Endothelial cell of umbilical vein (primary cell): ENCODE results near the gene PDE10A. TPM values are rescaled to one million over a fixed set of nuclear protein-coding genes. Genes with fewer than 3 reads are reported as not detected.

Experiments used
- BruUV-seq: library from RNA; stranded (reverse); fragments of 400-500 nt; replicated peaks from 2 replicates; lab custom pipeline; 2021; lab: Mats Ljungman, UMichigan
- CTCF ChIA-PET: fragments of 300-600, 350-600 bp; sonication (Branson Sonifier 250); formaldehyde crosslinking; loops from one replicate; lab custom pipeline; 2021; ENCODE audit warnings: antibody characterized with exemption, inconsistent platforms; lab: Charles Lee
- POLR2A ChIA-PET: fragments of 300-600, 350-600 bp; sonication (Branson Sonifier 250); formaldehyde crosslinking; loops from one replicate; lab custom pipeline; 2021; ENCODE audit warnings: antibody characterized with exemption, inconsistent platforms; lab: Charles Lee
- DNase-seq: peaks from one replicate; pipeline ENCODE4 v3.0.0-alpha.2; 2011; ENCODE audit warnings: low read depth, low spot score
- FAIRE-seq: peaks from 2 replicates; lab custom pipeline; 2011; peaks lifted over from hg19 to GRCh38; lab: Jason Lieb, UNC
- H2AFZ ChIP-seq: 2 replicates; pipeline ENCODE4 v1.6.0; 2012; ENCODE audit warnings: low read depth, low read length, control low read depth, inconsistent platforms
- H3K27ac ChIP-seq: 2 replicates; pipeline ENCODE4 v1.5.1; 2011; ENCODE audit warnings: low read depth, mild to moderate bottlenecking, control low read depth, low read length, moderate library complexity; ENCODE audit not compliant: insufficient read depth
- H3K27me3 ChIP-seq, 2 experiments: 2 replicates each; pipeline versions ENCODE4 v1.6.0 to v1.6.1; 2011; ENCODE audit warnings: low read length in 2 of 2, mixed read lengths in 1 of 2; ENCODE audit not compliant: control insufficient read depth in 2 of 2, insufficient read depth in 2 of 2
- H3K36me3 ChIP-seq, 2 experiments: 2 replicates in 1 of 2; 3 replicates in 1 of 2; pipeline ENCODE4 v1.5.1; 2011; ENCODE audit warnings: low read length in 2 of 2, mild to moderate bottlenecking in 1 of 2, moderate library complexity in 1 of 2; ENCODE audit not compliant: control insufficient read depth in 2 of 2, insufficient read depth in 2 of 2; ENCODE audit errors: extremely low read depth in 1 of 2
- H3K4me1 ChIP-seq: 3 replicates; pipeline ENCODE4 v1.5.1; 2011; ENCODE audit warnings: mild to moderate bottlenecking, low read length; ENCODE audit not compliant: control insufficient read depth, insufficient read depth; ENCODE audit errors: extremely low read depth
- H3K4me2 ChIP-seq: 2 replicates; pipeline ENCODE4 v1.6.1; 2011; ENCODE audit warnings: low read length, control low read depth, mixed read lengths; ENCODE audit not compliant: insufficient read depth
- H3K4me3 ChIP-seq, 3 experiments: fragments of 200-600 bp in 1 of 3; sonication (generic), shearing (Covaris generic) in 1 of 3; replicated peaks in 1 of 3; 2 replicates each; pipeline ENCODE4 v1.5.1; 2011 to 2016; ENCODE audit warnings: control low read depth in 3 of 3, low read length in 3 of 3, mild to moderate bottlenecking in 2 of 3, inconsistent platforms in 1 of 3, low read depth in 1 of 3, moderate library complexity in 1 of 3; ENCODE audit not compliant: insufficient read depth in 1 of 3
- H3K79me2 ChIP-seq: 2 replicates; pipeline ENCODE4 v1.6.0; 2012; ENCODE audit warnings: low read length, inconsistent platforms; ENCODE audit not compliant: control insufficient read depth, insufficient read depth
- H3K9ac ChIP-seq: replicated peaks from 2 replicates; pipeline ENCODE3; 2011; ENCODE audit warnings: low read length, control low read depth; ENCODE audit not compliant: insufficient read depth; ENCODE audit errors: extremely low read depth
- H3K9me1 ChIP-seq: replicated peaks from 3 replicates; pipeline ENCODE4 v1.6.0; 2011; ENCODE audit warnings: mild to moderate bottlenecking, low read length; ENCODE audit not compliant: control insufficient read depth, insufficient read depth; ENCODE audit errors: extremely low read depth
- H3K9me3 ChIP-seq: replicated peaks from 2 replicates; pipeline ENCODE4 v1.5.1; 2012; ENCODE audit warnings: low read length, inconsistent platforms; ENCODE audit not compliant: control insufficient read depth, insufficient read depth
- H4K20me1 ChIP-seq: replicated peaks from 2 replicates; pipeline ENCODE3; 2011; ENCODE audit warnings: mild to moderate bottlenecking, low read length; ENCODE audit not compliant: control insufficient read depth, insufficient read depth; ENCODE audit errors: extremely low read depth
- CTCF ChIP-seq, 2 donors: IDR thresholded peaks; 1 replicate in 1 of 2; 2 replicates in 1 of 2; pipeline ENCODE4 v1.5.1; 2011; ENCODE audit warnings: low read length in 2 of 2, mild to moderate bottlenecking in 2 of 2, moderate library complexity in 2 of 2, control low read depth in 1 of 2, inconsistent platforms in 1 of 2, low read depth in 1 of 2; ENCODE audit not compliant: insufficient read depth in 1 of 2; ENCODE audit errors: extremely low read depth in 1 of 2
- EZH2 ChIP-seq: IDR thresholded peaks from 2 replicates; pipeline ENCODE4 v1.6.1; 2012; ENCODE audit warnings: borderline replicate concordance, low read depth, mild to moderate bottlenecking, moderate library complexity, low read length, inconsistent platforms; ENCODE audit not compliant: severe bottlenecking
- FOS ChIP-seq: IDR thresholded peaks from 2 replicates; pipeline ENCODE4 v1.6.1; 2011; ENCODE audit warnings: mild to moderate bottlenecking, low read length, moderate library complexity, borderline replicate concordance; ENCODE audit not compliant: insufficient read depth
- GATA2 ChIP-seq: IDR thresholded peaks from 2 replicates; pipeline ENCODE4 v1.7.0; 2011; ENCODE audit warnings: low read depth, mild to moderate bottlenecking, moderate library complexity, mixed read lengths, low read length; ENCODE audit not compliant: insufficient read length, insufficient read depth
- JUN ChIP-seq: IDR thresholded peaks from 2 replicates; pipeline ENCODE4 v1.6.1; 2011; ENCODE audit warnings: borderline replicate concordance, low read depth; ENCODE audit not compliant: insufficient read length, insufficient read depth
- MAX ChIP-seq: IDR thresholded peaks from 2 replicates; pipeline ENCODE4 v1.6.1; 2011; ENCODE audit not compliant: insufficient read depth, insufficient read length
- MYC ChIP-seq: IDR thresholded peaks from one replicate; pipeline ENCODE4 v1.6.1; 2011; ENCODE audit warnings: mild to moderate bottlenecking, low read depth, low read length
- POLR2A ChIP-seq: IDR thresholded peaks from 2 replicates; pipeline ENCODE4 v1.6.1; 2012; ENCODE audit warnings: low read depth, mild to moderate bottlenecking, control low read depth, low read length
- POLR2AphosphoS5 ChIP-seq: IDR thresholded peaks from 2 replicates; pipeline ENCODE4 v1.6.1; 2012; ENCODE audit warnings: low read depth, mild to moderate bottlenecking, control low read depth, low read length, moderate library complexity; ENCODE audit not compliant: insufficient read depth
- dilution Hi-C: fragments of 300-500 bp; cut with MboI; formaldehyde crosslinking; loops from one replicate; pipeline ENCODE4 v1.15.0; 2019; ENCODE audit warnings: low sequenced_read_pairs; ENCODE audit not compliant: extremely low pct_ligation_motif_present
- intact Hi-C: fragments of 100-400 bp; cut with micrococcal nuclease; formaldehyde crosslinking; loops from one replicate; pipeline ENCODE4 v1.10.0; 2022
- polyA plus RNA-seq, 4 experiments: library from polyadenylated mRNA; depleted of rRNA in 3 of 4; stranded (reverse) in 3 of 4; unstranded in 1 of 4; fragments of >200 nt; gene quantifications; 2 replicates each; pipeline versions ENCODE4 v1.2.1 to v1.2.3, GENCODE V29; 2011 to 2012; ENCODE audit warnings: missing spikeins in 1 of 4
- total RNA-seq: library from RNA; stranded (reverse); gene quantifications from 2 replicates; pipeline ENCODE4 v1.2.3, GENCODE V29; 2021

PDE10A gene
- total and polyA plus RNA-seq, 2 donors (not counting 3 experiments of a cell fraction or from before 2014, with no cell fraction given), result 0.86 to 2.9 TPM

GRCh38 chr6:165298875-165299274 lies 364.2 kb downstream of the PDE10A start:
- no peak overlapping the region for H3K4me2 ChIP-seq
- dilution Hi-C loops (no loop called here), intact Hi-C loops (no loop called here)
- no peaks in the 10 kb centered on the region for H3K79me2 ChIP-seq
- ChIA-PET CTCF (no interaction called here), POLR2A (no interaction called here)
- H3K27me3 ChIP-seq, result no peaks in the 10 kb centered on the region
- no peak overlapping the region for H3K9ac ChIP-seq
- H2AFZ ChIP-seq, result no peak overlapping the region
- no peaks in the 10 kb centered on the region for H3K4me1 ChIP-seq
- H3K4me3 ChIP-seq, result no peak overlapping the region
- no peaks in the 10 kb centered on the region for H3K9me3 ChIP-seq
- no peaks in the 10 kb centered on the region for H4K20me1 ChIP-seq
- BruUV-seq, result no TSS peak
- no peaks in the 10 kb centered on the region for H3K36me3 ChIP-seq
- no peak for FAIRE-seq
- no peak for DNase-seq
- H3K27ac ChIP-seq, result no peak overlapping the region
- no peak for TF ChIP-seq POLR2A
- no peak for TF ChIP-seq CTCF (IDR thresholded peaks at IDR 0.05; ENCODE audit: extremely low read depth in 1 of 2, insufficient read depth in 1 of 2, low read depth in 1 of 2, low read length in 2 of 2)
- no peak for TF ChIP-seq EZH2
- TF ChIP-seq GATA2, result no peak
- TF ChIP-seq JUN, result no peak
- no peak for TF ChIP-seq FOS
- no peak for TF ChIP-seq MYC
- no peak for TF ChIP-seq POLR2AphosphoS5
- no peak for TF ChIP-seq MAX
- H3K9me1 ChIP-seq, result no peaks in the 10 kb centered on the region
